A549 (cell line): ENCODE results near the gene ANTKMT. TPM values are rescaled to one million over a fixed set of nuclear protein-coding genes. Genes with fewer than 3 reads are reported as not detected.

Experiments
- ATAC-seq, 2 experiments: fragments of 200-7000 bp in 1 of 2; fragments of >200 bp in 1 of 2; cut with Nextera tagmentation in 1 of 2; cut with Tn5 transposase in 1 of 2; 3 replicates each; pipeline versions ENCODE4 v1.8.0 to v1.9.1; 2018 to 2020; ENCODE audit warnings: mild to moderate bottlenecking in 1 of 2, moderate library complexity in 1 of 2
- CTCF ChIA-PET: fragments of 300-600 bp; sonication (Branson Sonifier 250); formaldehyde crosslinking; extraction: SDS; loops from one replicate; lab custom pipeline; 2021; ENCODE audit warnings: antibody characterized with exemption, inconsistent platforms; lab: Yijun Ruan, JAX
- POLR2A ChIA-PET: fragments of 350-600 bp; formaldehyde crosslinking; extraction: SDS; loops from one replicate; lab custom pipeline; 2021; ENCODE audit warnings: antibody characterized with exemption, inconsistent platforms; lab: Yijun Ruan, JAX
- DNase-seq, 2 experiments: peaks; one replicate each; pipeline versions ENCODE4 v3.0.0 to v3.0.0-alpha.2; 2011 to 2016; ENCODE audit warnings: low read depth in 1 of 2, low spot score in 1 of 2
- FAIRE-seq: peaks from 2 replicates; lab custom pipeline; 2011; peaks lifted over from hg19 to GRCh38; lab: Jason Lieb, UNC
- H3K27ac ChIP-seq, 2 experiments: fragments of >200 bp; sonication (Bioruptor Twin); formaldehyde crosslinking; 3 replicates each; pipeline ENCODE4 v1.5.1; 2016 to 2017
- H3K4me1 ChIP-seq: fragments of >200 bp; sonication (Bioruptor Twin); formaldehyde crosslinking; 3 replicates; pipeline ENCODE4 v1.6.1; 2016
- H3K4me2 ChIP-seq: fragments of >200 bp; sonication (Bioruptor Twin); formaldehyde crosslinking; 3 replicates; pipeline ENCODE4 v1.6.1; 2016
- H3K4me3 ChIP-seq: fragments of >200 bp; sonication (Bioruptor Twin); formaldehyde crosslinking; 3 replicates; pipeline ENCODE4 v1.5.1; 2016
- H3K9me3 ChIP-seq: fragments of >200 bp; sonication (Bioruptor Twin); formaldehyde crosslinking; 3 replicates; pipeline ENCODE4 v1.6.1; 2016
- CBX8 ChIP-seq: fragments of 200-600 bp; sonication (generic); IDR thresholded peaks from 2 replicates; pipeline ENCODE4 v1.6.1; 2016
- EHF ChIP-seq: fragments of 250-450 bp; sonication (Bioruptor Pico); IDR thresholded peaks from 2 replicates; pipeline ENCODE4 v1.5.0; 2020; ENCODE audit warnings: mild to moderate bottlenecking
- EP300 ChIP-seq, 2 experiments: fragments of >200 bp; sonication (Bioruptor Twin); formaldehyde crosslinking; IDR thresholded peaks; 2 replicates in 1 of 2; 3 replicates in 1 of 2; pipeline ENCODE4 v1.6.1; 2016 to 2017
- FOSL2 ChIP-seq, 2 experiments: fragments of 450-650 bp in 1 of 2; fragments of >200 bp in 1 of 2; sonication (Bioruptor Twin) in 1 of 2; formaldehyde crosslinking; IDR thresholded peaks; 2 replicates each; pipeline versions ENCODE4 v1.5.0 to v1.6.1; 2016 to 2020; ENCODE audit warnings: mild to moderate bottlenecking in 1 of 2, moderate library complexity in 1 of 2
- GATA3 ChIP-seq: IDR thresholded peaks from 2 replicates; pipeline ENCODE4 v1.6.1; 2012; ENCODE audit warnings: borderline replicate concordance
- HOXA7 ChIP-seq: fragments of 250-450 bp; sonication (Bioruptor Pico); IDR thresholded peaks from 2 replicates; pipeline ENCODE4 v1.5.0; 2020; ENCODE audit warnings: mild to moderate bottlenecking, moderate library complexity
- HOXB13 ChIP-seq: fragments of 250-450 bp; sonication (Bioruptor Pico); IDR thresholded peaks from 2 replicates; pipeline ENCODE4 v1.5.0; 2020; ENCODE audit warnings: low read depth, mild to moderate bottlenecking, moderate library complexity
- HOXB5 ChIP-seq: fragments of 250-450 bp; sonication (Bioruptor Pico); IDR thresholded peaks from 2 replicates; pipeline ENCODE4 v1.5.0; 2020; ENCODE audit warnings: mild to moderate bottlenecking, moderate library complexity
- JUN ChIP-seq, 2 experiments: fragments of >200 bp; sonication (Bioruptor Twin); formaldehyde crosslinking; IDR thresholded peaks; 2 replicates in 1 of 2; 3 replicates in 1 of 2; pipeline ENCODE4 v1.6.1; 2016 to 2017
- KDM5A ChIP-seq: fragments of 200-600 bp; sonication (generic); IDR thresholded peaks from 2 replicates; pipeline ENCODE4 v1.6.1; 2016; ENCODE audit warnings: antibody characterized with exemption, mild to moderate bottlenecking
- PHF8 ChIP-seq: fragments of 200-600 bp; sonication (generic); IDR thresholded peaks from 2 replicates; pipeline ENCODE4 v1.6.1; 2016; ENCODE audit warnings: low read depth, mild to moderate bottlenecking, antibody characterized with exemption, moderate library complexity, borderline replicate concordance
- POLR2A ChIP-seq: IDR thresholded peaks from 2 replicates; pipeline ENCODE4 v1.6.1; 2012; ENCODE audit warnings: mild to moderate bottlenecking, low read length
- POLR2AphosphoS2 ChIP-seq: conservative IDR thresholded peaks from 2 replicates; pipeline ENCODE4 v1.6.1; 2012; ENCODE audit warnings: low read length, improper control_type of control experiment, inconsistent platforms
- WGBS: methylation state at CpG from one replicate; pipeline ENCODE4 v1.1.6; 2017; ENCODE audit errors: missing lambda C conversion rate; 5-methylcytosine and 5-hydroxymethylcytosine counted together
- polyA minus RNA-seq: library from RNA; depleted of rRNA, polyadenylated mRNA; stranded (reverse); fragments of >200 nt; gene quantifications from 2 replicates; pipeline ENCODE4 v1.2.3, GENCODE V29; 2011; rRNA and poly(A)+ RNA removed
- polyA plus RNA-seq, 4 experiments: library from polyadenylated mRNA; depleted of rRNA in 3 of 4; stranded (reverse); fragments of >200 nt; fragmentation: RNase III in 1 of 4; extraction: RNeasy Plus Mini Kit Qiagen cat#74134 plus additional on column Dnase treatment in 1 of 4; gene quantifications; 2 replicates in 3 of 4; 3 replicates in 1 of 4; pipeline ENCODE4 v1.2.3, GENCODE V29; 2011 to 2017
- TF ChIP-seq, protein P1 (sequence below): IDR thresholded peaks from 2 replicates; pipeline ENCODE4 v1.6.1; 2012
- TF ChIP-seq, protein P2 (sequence below): fragments of >200 bp; sonication (Bioruptor Twin); formaldehyde crosslinking; IDR thresholded peaks from 3 replicates; pipeline ENCODE4 v1.6.1; 2016
- TF ChIP-seq, protein P3 (sequence below): IDR thresholded peaks from 2 replicates; pipeline ENCODE4 v1.6.1; 2012
- TF ChIP-seq, protein P4 (sequence below): IDR thresholded peaks from 2 replicates; pipeline ENCODE4 v1.6.1; 2012; ENCODE audit warnings: low read depth, borderline replicate concordance
- TF ChIP-seq, protein P5 (sequence below): fragments of 150-350 bp; IDR thresholded peaks from 2 replicates; pipeline ENCODE4 v1.6.1; 2014; ENCODE audit warnings: low read depth, mild to moderate bottlenecking, low read length
- TF ChIP-seq, protein P6 (sequence below): fragments of 250-450 bp; sonication (Bioruptor Pico); IDR thresholded peaks from 2 replicates; pipeline ENCODE4 v1.5.0; 2020; ENCODE audit warnings: low read depth, mild to moderate bottlenecking, moderate library complexity

The ANTKMT gene, protein sequence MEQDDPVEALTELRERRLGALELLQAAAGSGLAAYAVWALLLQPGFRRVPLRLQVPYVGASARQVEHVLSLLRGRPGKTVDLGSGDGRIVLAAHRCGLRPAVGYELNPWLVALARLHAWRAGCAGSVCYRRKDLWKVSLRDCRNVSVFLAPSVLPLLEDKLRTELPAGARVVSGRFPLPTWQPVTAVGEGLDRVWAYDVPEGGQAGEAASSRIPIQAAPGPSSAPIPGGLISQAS
- polyA plus RNA-seq (2011; rRNA removed) = 10.9 and 11.9 TPM in 2 replicates
- polyA plus RNA-seq (2012; cell fraction: cytosol; rRNA removed) = 79.6 and 99.7 TPM in 2 replicates
- polyA plus RNA-seq (2012; cell fraction: nucleus; rRNA removed) = 161 and 226 TPM in 2 replicates
- 49.2 to 55.8 TPM (median 55.2 TPM) in 3 replicates for polyA plus RNA-seq (2017; fragmentation: RNase III; extraction: RNeasy Plus Mini Kit Qiagen cat#74134 plus additional on column Dnase treatment)
- polyA minus RNA-seq = 2.6 and 3.7 TPM in 2 replicates

DNA sequence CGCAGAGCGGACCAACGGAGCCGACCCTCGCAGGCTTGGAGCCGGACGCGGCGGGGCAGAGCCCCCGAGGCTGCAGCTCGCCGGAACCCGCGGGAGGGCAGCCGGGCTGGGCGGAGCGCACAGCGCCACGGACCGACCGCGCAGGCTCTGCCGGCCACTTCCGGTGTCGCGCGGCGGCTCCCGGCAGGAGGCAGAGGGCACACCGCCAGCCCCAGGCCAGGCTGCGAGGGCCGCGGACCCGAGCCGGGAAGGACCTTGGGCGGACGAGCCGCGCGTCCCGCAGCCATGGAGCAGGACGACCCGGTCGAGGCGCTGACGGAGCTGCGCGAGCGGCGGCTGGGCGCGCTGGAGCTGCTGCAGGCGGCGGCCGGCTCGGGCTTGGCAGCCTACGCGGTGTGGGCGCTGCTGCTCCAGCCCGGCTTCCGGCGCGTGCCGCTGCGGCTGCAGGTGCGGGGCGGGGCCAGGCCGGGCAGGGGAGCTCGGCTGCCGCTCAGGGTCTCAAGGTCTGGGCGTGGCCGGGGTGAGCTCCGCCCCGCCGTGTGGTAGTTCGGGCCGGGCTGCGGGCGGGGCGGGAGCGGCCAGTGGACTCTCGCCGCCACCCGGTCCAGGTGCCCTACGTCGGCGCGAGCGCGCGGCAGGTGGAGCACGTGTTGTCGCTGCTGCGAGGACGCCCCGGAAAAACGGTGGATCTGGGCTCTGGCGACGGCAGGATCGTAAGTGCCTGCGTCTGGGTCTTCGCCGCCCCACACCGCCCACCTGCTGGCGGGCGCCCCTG is at the start of gene ANTKMT:
TSS of gene ANTKMT (plus strand) at position 157 of the 775 bp plus-strand sequence. CDS start at position 286, 129 bp downstream.
- Histone ChIP-seq H3K4me1 (peaks cover 49% of the 10 kb centered on the region), H3K4me2 (peak within 1 kb of the TSS; percentile 94), H3K4me3 (peak within 1 kb of the TSS; percentile 93), H3K27ac (peak within 1 kb of the TSS; percentile 98 to 99), H3K9me3 (no peaks in the 10 kb centered on the region)
- DNase-seq (peak; percentile 84 to 88), ATAC-seq (peak; percentile 53 to 70), FAIRE-seq (no peak)
- CTCF ChIA-PET = interaction anchor here (3.9 to 28.0 kb wide), 3 partner anchors 7 to 65 kb away, joined by 29 to 656 read pairs (median 656); partner anchors contain the start of genes ANTKMT, CCDC78, CIAO3 and FBXL16
- no peak for TF ChIP-seq POLR2AphosphoS2
- TF ChIP-seq, protein P1, sequence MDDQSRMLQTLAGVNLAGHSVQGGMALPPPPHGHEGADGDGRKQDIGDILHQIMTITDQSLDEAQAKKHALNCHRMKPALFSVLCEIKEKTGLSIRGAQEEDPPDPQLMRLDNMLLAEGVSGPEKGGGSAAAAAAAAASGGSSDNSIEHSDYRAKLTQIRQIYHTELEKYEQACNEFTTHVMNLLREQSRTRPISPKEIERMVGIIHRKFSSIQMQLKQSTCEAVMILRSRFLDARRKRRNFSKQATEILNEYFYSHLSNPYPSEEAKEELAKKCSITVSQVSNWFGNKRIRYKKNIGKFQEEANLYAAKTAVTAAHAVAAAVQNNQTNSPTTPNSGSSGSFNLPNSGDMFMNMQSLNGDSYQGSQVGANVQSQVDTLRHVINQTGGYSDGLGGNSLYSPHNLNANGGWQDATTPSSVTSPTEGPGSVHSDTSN = peak; percentile 52; the same call in 1 of the 2 replicates
- TF ChIP-seq, protein P2, sequence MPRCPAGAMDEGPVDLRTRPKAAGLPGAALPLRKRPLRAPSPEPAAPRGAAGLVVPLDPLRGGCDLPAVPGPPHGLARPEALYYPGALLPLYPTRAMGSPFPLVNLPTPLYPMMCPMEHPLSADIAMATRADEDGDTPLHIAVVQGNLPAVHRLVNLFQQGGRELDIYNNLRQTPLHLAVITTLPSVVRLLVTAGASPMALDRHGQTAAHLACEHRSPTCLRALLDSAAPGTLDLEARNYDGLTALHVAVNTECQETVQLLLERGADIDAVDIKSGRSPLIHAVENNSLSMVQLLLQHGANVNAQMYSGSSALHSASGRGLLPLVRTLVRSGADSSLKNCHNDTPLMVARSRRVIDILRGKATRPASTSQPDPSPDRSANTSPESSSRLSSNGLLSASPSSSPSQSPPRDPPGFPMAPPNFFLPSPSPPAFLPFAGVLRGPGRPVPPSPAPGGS = peak; percentile 88; the same call in 2 of the 3 replicates
- TF ChIP-seq CBX8 = no peak
- TF ChIP-seq, protein P3, sequence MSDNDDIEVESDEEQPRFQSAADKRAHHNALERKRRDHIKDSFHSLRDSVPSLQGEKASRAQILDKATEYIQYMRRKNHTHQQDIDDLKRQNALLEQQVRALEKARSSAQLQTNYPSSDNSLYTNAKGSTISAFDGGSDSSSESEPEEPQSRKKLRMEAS = peak; percentile 94
- 0 out of 2 replicates have a peak, but pooled peaks have one; percentile 66 for TF ChIP-seq HOXB13 (CRISPR knock-in tag)
- peak; percentile 74; the same call in 1 of the 2 replicates for TF ChIP-seq PHF8
- TF ChIP-seq, protein P4, sequence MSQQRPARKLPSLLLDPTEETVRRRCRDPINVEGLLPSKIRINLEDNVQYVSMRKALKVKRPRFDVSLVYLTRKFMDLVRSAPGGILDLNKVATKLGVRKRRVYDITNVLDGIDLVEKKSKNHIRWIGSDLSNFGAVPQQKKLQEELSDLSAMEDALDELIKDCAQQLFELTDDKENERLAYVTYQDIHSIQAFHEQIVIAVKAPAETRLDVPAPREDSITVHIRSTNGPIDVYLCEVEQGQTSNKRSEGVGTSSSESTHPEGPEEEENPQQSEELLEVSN = peak; percentile 96
- no peak; the same call in none of the 2 replicates for TF ChIP-seq HOXB5 (CRISPR knock-in tag)
- TF ChIP-seq KDM5A = peak; percentile 79
- TF ChIP-seq, protein P5, sequence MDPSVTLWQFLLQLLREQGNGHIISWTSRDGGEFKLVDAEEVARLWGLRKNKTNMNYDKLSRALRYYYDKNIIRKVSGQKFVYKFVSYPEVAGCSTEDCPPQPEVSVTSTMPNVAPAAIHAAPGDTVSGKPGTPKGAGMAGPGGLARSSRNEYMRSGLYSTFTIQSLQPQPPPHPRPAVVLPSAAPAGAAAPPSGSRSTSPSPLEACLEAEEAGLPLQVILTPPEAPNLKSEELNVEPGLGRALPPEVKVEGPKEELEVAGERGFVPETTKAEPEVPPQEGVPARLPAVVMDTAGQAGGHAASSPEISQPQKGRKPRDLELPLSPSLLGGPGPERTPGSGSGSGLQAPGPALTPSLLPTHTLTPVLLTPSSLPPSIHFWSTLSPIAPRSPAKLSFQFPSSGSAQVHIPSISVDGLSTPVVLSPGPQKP = 0 out of 2 replicates have a peak, but pooled peaks have one; percentile 4
- peak; percentile 80 for TF ChIP-seq EHF (CRISPR knock-in tag)
- TF ChIP-seq EP300 (IDR thresholded peaks at IDR 0.05) = peak in 1 of 2 experiments; percentile 25; a peak in 1 of 5 replicates
- peak; percentile 95 to 98 for TF ChIP-seq JUN (IDR thresholded peaks at IDR 0.05)
- TF ChIP-seq FOSL2 (IDR thresholded peaks at IDR 0.05) = no peak
- no peak for TF ChIP-seq FOSL2 (CRISPR knock-in tag; IDR thresholded peaks at IDR 0.05)
- peak; percentile 47 for TF ChIP-seq GATA3
- TF ChIP-seq, protein P6, sequence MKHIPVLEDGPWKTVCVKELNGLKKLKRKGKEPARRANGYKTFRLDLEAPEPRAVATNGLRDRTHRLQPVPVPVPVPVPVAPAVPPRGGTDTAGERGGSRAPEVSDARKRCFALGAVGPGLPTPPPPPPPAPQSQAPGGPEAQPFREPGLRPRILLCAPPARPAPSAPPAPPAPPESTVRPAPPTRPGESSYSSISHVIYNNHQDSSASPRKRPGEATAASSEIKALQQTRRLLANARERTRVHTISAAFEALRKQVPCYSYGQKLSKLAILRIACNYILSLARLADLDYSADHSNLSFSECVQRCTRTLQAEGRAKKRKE = peak; percentile 16; the same call in 1 of the 2 replicates
- TF ChIP-seq POLR2A = peak; percentile 85
- no peak for TF ChIP-seq HOXA7 (CRISPR knock-in tag)
- 53% methylated on average over 25 of the region's 106 CpGs for WGBS
- POLR2A ChIA-PET = interaction anchor here (0.6 to 2.6 kb wide), 13 partner anchors 9 to 67 kb away, joined by 3 to 33 read pairs (median 6); partner anchors contain the start of genes CHTF18, CIAO3, RPUSD1 and STUB1
